Thoracic aorta (tissue), 2 donors: ENCODE measurements around the gene PITX2. TPM values are rescaled to one million over a fixed set of nuclear protein-coding genes. Genes with fewer than 3 reads are reported as not detected.

Experiments used
- ATAC-seq: fragments of 150-250 bp; one replicate; pipeline ENCODE4 v1.8.0; 2017; ENCODE audit warnings: low read depth; ENCODE audit not compliant: insufficient number of reproducible peaks, low FRiP score
- DNase-seq: peaks from one replicate; pipeline ENCODE4 v3.0.0-alpha.2; 2020; ENCODE audit warnings: low spot score
- H3K27ac ChIP-seq, 2 donors: fragments of 200-600 bp; sonication (generic); 1 replicate in 1 of 2; 2 replicates in 1 of 2; pipeline ENCODE4 v1.5.1; 2016; ENCODE audit warnings: mild to moderate bottlenecking in 2 of 2, moderate library complexity in 2 of 2
- H3K27me3 ChIP-seq: fragments of 200-600 bp; sonication (generic); replicated peaks from 2 replicates; pipeline ENCODE4 v1.6.0; 2016; ENCODE audit warnings: mild to moderate bottlenecking; ENCODE audit not compliant: insufficient read depth
- H3K36me3 ChIP-seq: fragments of 200-600 bp; sonication (generic); one replicate; pipeline ENCODE4 v1.5.1; 2016
- H3K4me1 ChIP-seq, 2 donors: fragments of 200-600 bp; sonication (generic); 1 replicate in 1 of 2; 2 replicates in 1 of 2; pipeline versions ENCODE4 v1.5.1 to v1.6.0; 2016; ENCODE audit warnings: low read depth in 2 of 2, mild to moderate bottlenecking in 1 of 2; ENCODE audit not compliant: control insufficient read depth in 1 of 2
- H3K4me3 ChIP-seq: fragments of 200-600 bp; sonication (generic); 2 replicates; pipeline ENCODE4 v1.5.1; 2016; ENCODE audit warnings: mild to moderate bottlenecking
- H3K9me3 ChIP-seq: fragments of 200-600 bp; sonication (generic); 2 replicates; pipeline ENCODE4 v1.5.1; 2016
- total RNA-seq, 2 donors: library from RNA; depleted of rRNA; stranded (reverse); fragments of >200 nt; gene quantifications; one replicate each; pipeline versions ENCODE4 v1.1.0 to v1.2.3, GENCODE V29; 2016
- TF ChIP-seq, protein P1 (sequence below): fragments of 200-600 bp; sonication (generic); IDR thresholded peaks from one replicate; pipeline ENCODE4 v1.5.1; 2019; ENCODE audit warnings: antibody characterized with exemption

PITX2 gene
- total RNA-seq, 2 donors from 2014 or later = not detected

GRCh38 chr4:110653321-110654253 lies 30.7 kb upstream of the PITX2 start:
- ATAC-seq = no peak
- TF ChIP-seq, protein P1, sequence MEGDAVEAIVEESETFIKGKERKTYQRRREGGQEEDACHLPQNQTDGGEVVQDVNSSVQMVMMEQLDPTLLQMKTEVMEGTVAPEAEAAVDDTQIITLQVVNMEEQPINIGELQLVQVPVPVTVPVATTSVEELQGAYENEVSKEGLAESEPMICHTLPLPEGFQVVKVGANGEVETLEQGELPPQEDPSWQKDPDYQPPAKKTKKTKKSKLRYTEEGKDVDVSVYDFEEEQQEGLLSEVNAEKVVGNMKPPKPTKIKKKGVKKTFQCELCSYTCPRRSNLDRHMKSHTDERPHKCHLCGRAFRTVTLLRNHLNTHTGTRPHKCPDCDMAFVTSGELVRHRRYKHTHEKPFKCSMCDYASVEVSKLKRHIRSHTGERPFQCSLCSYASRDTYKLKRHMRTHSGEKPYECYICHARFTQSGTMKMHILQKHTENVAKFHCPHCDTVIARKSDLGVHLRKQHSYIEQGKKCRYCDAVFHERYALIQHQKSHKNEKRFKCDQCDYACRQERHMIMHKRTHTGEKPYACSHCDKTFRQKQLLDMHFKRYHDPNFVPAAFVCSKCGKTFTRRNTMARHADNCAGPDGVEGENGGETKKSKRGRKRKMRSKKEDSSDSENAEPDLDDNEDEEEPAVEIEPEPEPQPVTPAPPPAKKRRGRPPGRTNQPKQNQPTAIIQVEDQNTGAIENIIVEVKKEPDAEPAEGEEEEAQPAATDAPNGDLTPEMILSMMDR = no peak
- Histone ChIP-seq H3K4me3 (no peak overlapping the region), H3K9me3 (no peaks in the 10 kb centered on the region), H3K36me3 (no peaks in the 10 kb centered on the region), H3K4me1 (no peaks in the 10 kb centered on the region), H3K27ac (no peak overlapping the region), H3K27me3 (no peaks in the 10 kb centered on the region)
- DNase-seq = no peak

DNA sequence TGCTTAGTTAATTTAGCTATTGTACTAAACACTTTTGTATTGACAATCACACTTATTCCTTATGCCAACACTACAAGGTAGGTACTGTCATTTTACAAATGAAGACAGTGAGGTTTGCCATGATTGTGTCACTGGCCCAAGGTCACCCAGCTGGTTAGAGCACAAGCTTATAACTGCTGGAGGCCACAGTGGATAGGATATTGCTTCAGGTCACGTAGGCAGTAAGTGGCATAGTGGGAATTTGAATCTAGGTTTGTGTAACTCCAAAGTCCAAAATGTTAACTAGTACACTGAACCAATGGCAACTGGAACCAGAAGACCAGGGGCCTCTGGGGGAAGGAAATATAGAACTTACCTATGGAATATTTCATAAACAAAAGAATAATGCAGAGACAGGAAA lies 21.1 kb upstream of the PITX2 start:
- DNase-seq = no peak
- no peaks in the 10 kb centered on the region for H3K4me1 ChIP-seq
- no peaks in the 10 kb centered on the region for H3K9me3 ChIP-seq
- TF ChIP-seq, protein P1 = no peak
- no peak overlapping the region for H3K27ac ChIP-seq
- no peaks in the 10 kb centered on the region for H3K27me3 ChIP-seq
- no peak overlapping the region for H3K4me3 ChIP-seq
- no peaks in the 10 kb centered on the region for H3K36me3 ChIP-seq
- no peak for ATAC-seq

DNA sequence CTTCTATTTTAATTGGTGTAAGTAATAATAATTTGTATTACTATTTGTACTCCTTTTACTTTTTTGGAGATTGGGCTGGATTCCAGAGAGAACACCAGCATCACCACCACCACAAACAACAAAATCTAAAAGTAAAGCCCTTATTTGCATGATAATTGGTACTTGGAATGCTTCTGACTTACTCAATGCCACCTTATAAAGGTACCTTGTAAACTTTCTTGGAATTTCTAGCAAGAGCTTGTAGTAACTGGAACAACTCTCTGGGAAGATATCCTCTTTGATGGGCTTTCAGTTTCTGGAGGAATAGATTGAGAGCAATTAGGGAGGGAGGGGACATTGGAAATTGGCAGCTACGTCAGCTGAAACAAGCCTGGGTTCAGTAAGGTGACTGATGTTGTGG lies 20.2 kb upstream of the PITX2 start:
- DNase-seq = no peak
- Histone ChIP-seq H3K27ac (no peak overlapping the region), H3K4me1 (no peaks in the 10 kb centered on the region), H3K27me3 (peaks cover 3% of the 10 kb centered on the region), H3K4me3 (no peak overlapping the region), H3K9me3 (no peaks in the 10 kb centered on the region), H3K36me3 (no peaks in the 10 kb centered on the region)
- no peak for ATAC-seq
- TF ChIP-seq, protein P1 = no peak

- Histone ChIP-seq H3K27ac (no peak overlapping the region), H3K9me3 (no peaks in the 10 kb centered on the region), H3K36me3 (no peaks in the 10 kb centered on the region), H3K27me3 (peaks cover 10% of the 10 kb centered on the region), H3K4me3 (no peak overlapping the region), H3K4me1 (peaks cover 8 to 14% of the 10 kb centered on the region in 2 donors)
- ATAC-seq (no peak), DNase-seq (no peak)
- TF ChIP-seq, protein P1 = no peak
Observed at GRCh38 chr4:110641218-110641617, 18.3 kb upstream of the PITX2 start.

- Histone ChIP-seq H3K4me3 (no peak overlapping the region), H3K27ac (no peak overlapping the region), H3K27me3 (peaks cover 10% of the 10 kb centered on the region), H3K4me1 (peaks cover 8 to 14% of the 10 kb centered on the region in 2 donors), H3K36me3 (no peaks in the 10 kb centered on the region), H3K9me3 (no peaks in the 10 kb centered on the region)
- ATAC-seq (no peak), DNase-seq (no peak)
- TF ChIP-seq, protein P1 = no peak
Observed at GRCh38 chr4:110640576-110640975, 17.7 kb upstream of the PITX2 start.
